Left renal pelvis (tissue), 4 donors: ENCODE measurements around the gene TEDC2. TPM values are rescaled to one million over a fixed set of nuclear protein-coding genes. Genes with fewer than 3 reads are reported as not detected.
A peak's percentile ranks its signal among the peaks of the same experiment; 100 is the strongest.

Experiments
- DNase-seq, 4 donors: peaks; one replicate each; pipeline ENCODE4 v3.0.0-alpha.2; 2013; ENCODE audit warnings: low read depth in 4 of 4, low spot score in 3 of 4
- polyA plus RNA-seq, 4 donors: library from polyadenylated mRNA; unstranded; fragments of 120-200 nt; gene quantifications; one replicate each; pipeline ENCODE4 v1.2.1, GENCODE V29; 2013; ENCODE audit not compliant: insufficient read length in 4 of 4

The TEDC2 gene
- polyA plus RNA-seq, 4 donors: 6.1 to 14.6 (median 10.1) TPM

DNA sequence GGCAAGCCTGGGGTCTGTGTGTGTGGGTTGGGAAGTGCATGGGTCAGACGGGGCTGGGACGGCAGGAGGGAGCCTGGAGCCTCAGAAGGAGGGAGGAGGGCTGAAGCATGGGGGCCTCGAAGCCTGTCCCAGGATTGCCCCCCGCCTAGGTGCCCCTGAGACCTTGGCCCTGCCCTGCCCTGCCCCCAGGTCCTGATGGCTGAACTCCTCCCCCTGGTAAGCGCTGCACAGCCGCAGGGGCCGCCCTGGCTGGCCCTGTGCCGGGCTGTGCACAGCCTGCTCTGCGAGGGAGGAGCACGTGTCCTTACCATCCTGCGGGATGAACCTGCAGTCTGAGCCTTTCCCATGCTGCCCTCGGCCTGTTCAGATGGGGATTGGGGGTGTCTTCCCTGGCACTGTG is 4.4 kb downstream of the TEDC2 start:
- DNase-seq: no peak

GRCh38 chr16:2465653-2466415 is 5.9 kb downstream of the TEDC2 start:
- no peak for DNase-seq

GRCh38 chr16:2466667-2467527 is 7.0 kb downstream of the TEDC2 start:
- DNase-seq: no peak

- no peak for DNase-seq
Measured at GRCh38 chr16:2467528-2468232, 7.8 kb downstream of the TEDC2 start.

DNA sequence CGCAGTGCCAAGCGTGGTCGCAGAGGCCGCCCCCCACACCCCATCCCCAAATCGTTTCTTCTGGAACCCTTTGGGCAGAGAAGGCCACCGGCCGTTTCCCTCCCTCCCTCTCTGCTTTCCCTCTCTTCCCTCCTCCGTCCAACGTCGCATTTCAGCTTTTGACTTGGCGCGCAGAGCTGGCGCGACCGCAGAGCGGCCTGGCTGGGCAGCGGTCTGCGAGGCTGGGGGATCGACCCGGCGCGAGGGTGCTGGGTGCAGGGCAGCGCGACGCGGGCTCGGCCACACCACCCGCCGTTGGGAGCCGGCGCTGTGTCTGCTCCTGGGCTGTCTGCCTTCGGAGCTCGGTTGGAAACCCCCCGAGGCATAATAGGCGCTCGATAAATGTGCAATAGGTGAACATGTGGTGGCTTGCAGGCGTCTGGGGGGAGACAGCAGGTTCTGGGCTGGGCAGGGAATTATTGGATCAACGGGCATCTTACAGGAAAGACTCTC is 8.4 kb downstream of the TEDC2 start:
- DNase-seq: no peak

- DNase-seq: no peak
Measured at GRCh38 chr16:2468725-2469398, 9.0 kb downstream of the TEDC2 start.

DNA sequence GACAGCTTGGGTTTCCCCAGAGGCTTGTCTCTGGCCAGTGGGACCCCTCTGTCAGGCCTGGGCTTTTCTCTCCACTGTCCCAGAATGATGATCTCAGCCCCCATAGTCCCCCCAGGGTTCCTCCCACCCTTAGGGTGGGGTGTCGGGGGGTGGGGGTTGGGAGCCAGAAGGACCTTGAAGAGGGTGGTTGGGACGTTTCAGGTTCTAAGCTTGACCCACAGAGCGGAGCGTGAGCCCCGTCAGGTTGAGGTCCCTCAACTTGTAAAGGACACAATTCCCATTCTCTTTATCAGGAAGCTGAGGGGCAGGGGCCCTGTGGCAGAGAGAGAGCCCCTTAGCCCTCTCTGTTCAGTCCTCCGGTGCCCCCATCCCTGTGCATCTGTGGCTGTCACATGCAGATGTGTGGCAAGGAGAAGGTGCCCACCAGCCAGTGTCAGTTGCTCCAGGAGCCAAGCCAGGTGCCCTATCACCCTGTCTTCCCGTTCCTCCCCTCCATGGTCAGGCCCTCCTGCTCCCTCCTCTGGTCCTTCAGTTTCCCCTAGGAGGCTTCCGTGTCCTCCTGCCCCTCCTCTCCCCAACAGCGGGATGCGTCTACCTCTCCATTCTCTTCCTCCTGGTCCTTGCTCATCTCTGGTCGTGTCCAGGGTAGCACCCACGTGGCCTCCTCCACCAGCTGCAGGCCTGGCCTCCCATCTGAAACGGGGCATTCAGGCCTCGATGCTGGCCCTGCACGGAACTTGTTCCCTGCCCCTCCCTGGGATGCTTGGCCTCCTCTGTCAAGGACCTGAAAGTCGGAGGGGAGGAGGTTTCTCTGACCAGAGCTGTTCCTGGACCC is 9.7 kb downstream of the TEDC2 start:
- no peak for DNase-seq

DNA sequence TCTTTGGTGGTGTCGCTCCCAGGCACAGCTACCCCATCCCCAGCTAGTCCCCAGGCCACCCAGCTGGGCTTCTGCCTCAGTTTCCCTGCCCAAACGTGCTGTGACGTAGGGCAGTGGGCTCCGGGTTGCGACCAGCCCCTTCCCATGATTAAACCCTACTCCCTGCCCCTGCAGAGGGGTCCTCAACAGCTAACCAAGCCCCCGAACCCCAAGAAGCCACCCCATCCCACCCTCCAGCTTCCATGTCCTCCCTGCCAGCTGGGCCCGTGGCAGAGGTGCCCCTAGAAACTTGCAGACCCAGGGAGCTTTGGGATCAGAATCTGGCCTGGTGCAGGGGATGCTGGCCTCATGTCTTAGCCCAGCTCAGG is 10.3 kb downstream of the TEDC2 start:
- no peak for DNase-seq

DNA sequence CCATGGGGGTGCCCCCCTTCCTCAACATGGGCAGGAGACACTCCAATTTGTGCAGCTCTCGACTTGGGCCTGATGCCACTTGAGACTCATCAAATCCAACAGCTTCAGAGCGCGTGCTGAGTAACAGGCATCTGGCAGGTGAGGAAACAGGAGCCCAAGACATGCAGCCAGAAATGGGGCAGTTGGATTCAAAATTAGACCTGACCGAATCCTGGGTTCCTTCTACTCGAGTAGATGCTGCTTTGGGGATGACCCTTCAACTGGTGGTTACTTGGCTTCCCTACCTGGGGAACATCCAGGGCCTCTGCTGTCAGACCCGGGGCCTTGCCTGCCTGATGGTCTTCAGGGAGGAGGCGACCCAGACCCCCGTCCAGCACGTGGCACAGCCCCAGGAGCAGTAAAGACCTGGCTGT is 10.7 kb downstream of the TEDC2 start:
- DNase-seq: no peak

- no peak for DNase-seq
Measured at GRCh38 chr16:2471016-2471652, 11.2 kb downstream of the TEDC2 start, which contains the start of gene NTN3. Gene NTN3 (plus strand): TSS chr16:2471297. CDS start chr16:2471702, 405 bp downstream.

DNA sequence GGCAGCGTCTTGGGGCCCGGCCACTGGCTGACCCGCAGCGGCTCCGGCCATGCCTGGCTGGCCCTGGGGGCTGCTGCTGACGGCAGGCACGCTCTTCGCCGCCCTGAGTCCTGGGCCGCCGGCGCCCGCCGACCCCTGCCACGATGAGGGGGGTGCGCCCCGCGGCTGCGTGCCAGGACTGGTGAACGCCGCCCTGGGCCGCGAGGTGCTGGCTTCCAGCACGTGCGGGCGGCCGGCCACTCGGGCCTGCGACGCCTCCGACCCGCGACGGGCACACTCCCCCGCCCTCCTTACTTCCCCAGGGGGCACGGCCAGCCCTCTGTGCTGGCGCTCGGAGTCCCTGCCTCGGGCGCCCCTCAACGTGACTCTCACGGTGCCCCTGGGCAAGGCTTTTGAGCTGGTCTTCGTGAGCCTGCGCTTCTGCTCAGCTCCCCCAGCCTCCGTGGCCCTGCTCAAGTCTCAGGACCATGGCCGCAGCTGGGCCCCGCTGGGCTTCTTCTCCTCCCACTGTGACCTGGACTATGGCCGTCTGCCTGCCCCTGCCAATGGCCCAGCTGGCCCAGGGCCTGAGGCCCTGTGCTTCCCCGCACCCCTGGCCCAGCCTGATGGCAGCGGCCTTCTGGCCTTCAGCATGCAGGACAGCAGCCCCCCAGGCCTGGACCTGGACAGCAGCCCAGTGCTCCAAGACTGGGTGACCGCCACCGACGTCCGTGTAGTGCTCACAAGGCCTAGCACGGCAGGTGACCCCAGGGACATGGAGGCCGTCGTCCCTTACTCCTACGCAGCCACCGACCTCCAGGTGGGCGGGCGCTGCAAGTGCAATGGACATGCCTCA is 12.0 kb downstream of the TEDC2 start:
- DNase-seq: no peak

DNA sequence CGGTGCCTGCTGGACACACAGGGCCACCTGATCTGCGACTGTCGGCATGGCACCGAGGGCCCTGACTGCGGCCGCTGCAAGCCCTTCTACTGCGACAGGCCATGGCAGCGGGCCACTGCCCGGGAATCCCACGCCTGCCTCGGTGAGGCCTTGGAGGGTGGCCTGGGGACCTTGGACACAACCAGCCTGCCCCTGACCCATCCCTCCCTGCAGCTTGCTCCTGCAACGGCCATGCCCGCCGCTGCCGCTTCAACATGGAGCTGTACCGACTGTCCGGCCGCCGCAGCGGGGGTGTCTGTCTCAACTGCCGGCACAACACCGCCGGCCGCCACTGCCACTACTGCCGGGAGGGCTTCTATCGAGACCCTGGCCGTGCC is 12.6 kb downstream of the TEDC2 start:
- no peak for DNase-seq

DNA sequence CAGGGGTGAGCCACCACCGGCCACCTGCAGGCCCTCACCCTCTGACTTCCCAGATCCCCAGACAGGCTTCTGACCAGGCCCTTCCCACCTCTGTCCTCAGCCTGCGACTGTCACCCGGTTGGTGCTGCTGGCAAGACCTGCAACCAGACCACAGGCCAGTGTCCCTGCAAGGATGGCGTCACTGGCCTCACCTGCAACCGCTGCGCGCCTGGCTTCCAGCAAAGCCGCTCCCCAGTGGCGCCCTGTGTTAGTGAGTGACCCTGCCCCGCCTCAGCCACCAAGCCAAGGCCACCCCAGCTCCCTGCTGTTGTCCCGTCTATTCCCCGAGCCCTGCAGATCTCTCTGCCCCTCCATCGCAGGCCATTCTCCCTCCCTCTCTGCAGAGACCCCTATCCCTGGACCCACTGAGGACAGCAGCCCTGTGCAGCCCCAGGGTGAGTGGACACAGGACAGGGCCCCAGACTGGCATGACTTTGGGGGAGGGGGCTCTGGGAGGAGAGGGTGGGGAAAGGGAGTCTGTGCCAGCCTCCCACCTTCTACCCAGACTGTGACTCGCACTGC is 13.1 kb downstream of the TEDC2 start:
- no peak for DNase-seq

DNA sequence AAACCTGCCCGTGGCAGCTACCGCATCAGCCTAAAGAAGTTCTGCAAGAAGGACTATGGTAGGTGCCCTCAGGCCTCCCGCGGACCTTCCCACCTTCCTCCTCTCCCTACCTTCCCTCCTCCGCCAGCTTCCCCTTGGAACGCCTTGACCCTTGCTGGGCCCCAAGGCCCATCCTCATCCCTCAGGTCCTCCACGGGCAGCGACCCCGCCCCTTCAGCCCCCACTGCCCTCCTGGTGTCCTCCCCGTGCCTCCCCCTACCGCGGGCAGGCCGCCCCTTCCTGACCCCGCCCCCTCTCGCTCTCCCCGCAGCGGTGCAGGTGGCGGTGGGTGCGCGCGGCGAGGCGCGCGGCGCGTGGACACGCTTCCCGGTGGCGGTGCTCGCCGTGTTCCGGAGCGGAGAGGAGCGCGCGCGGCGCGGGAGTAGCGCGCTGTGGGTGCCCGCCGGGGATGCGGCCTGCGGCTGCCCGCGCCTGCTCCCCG is 13.6 kb downstream of the TEDC2 start:
- DNase-seq: no peak

DNA sequence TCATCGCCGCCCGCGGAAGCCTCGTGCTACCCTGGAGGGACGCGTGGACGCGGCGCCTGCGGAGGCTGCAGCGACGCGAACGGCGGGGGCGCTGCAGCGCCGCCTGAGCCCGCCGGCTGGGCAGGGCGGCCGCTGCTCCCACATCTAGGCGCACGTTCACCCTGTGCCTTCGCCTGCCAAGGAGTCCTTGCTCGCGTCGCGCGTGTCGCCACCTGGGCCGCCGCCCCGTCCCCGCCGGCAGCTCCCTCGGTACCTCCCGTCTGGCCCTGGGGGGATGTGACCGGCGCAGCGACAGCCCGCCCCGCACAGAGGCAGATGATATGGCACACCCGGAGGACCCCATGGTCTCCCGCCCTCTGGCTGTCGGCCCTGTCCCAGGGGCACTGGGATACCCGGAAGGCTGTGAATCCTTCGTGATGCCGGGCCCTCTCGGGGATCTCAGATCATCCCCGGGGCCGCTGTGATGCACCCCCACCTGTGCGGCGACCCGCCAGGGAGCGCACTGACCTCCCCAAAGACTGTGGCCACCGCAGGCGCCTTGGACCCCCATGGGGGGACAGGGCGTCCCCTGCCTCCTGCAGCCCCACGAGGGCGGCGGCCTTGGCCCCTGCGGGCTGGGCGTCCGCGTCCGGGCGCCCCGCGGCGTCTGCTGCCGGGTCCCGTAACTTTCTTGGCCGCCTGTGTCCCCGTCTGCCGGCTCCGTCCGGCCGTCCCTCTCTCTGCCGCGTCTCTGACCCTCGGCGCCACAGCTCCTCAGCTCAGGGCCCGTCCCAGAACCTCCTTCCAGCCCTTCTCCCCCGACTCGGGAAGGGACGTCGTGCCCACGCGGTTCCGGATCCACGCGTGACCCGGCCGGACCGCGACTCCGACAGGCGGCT is 14.3 kb downstream of the TEDC2 start:
- no peak for DNase-seq

DNA sequence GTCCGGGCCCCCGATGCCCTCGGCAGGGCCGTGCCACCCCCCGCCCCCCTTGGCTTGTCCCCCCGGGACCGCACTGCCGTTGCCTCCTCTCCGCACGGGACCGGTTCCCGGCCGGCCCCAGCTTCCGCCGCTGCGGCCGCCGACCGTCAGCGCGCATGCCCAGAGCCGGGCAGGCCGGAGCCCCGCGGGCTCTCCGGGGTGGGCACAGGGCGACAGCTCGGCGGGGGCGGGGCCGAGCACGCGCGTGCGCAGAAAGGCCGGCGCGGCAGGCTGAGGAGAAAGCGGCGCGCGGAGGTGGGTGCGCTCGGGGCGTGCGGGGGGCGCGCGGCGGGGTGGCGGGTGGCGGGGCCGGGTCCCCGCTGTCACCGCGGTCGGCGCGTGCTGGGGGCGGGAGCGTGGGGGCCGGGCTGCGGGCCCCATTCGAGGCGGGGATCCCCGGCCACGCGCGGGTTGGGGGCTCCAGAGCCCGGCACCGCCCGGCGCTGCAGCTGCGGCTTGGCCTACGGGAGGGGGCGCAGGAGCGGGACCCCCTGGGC is 15.0 kb downstream of the TEDC2 start, which contains the start of gene TBC1D24:
Gene TBC1D24 (plus strand): TSS at position 251 of the 536 bp plus-strand sequence. CDS start 21,022 bp downstream, outside the sequence.
- DNase-seq: peak in 3 of 4 donors; percentile 69 to 77 (median 75)
